DOHH2 (cell line): ENCODE data around the gene LRGUK.

Source experiments
- H3F3A ChIP-seq: fragments of 200-600 bp; sonication (generic), shearing (Covaris generic); 2 replicates; pipeline ENCODE4 v1.6.0; 2016; ENCODE audit warnings: antibody characterized with exemption, mild to moderate bottlenecking; ENCODE audit not compliant: control insufficient read depth, insufficient read depth
- H3K27ac ChIP-seq: fragments of 200-600 bp; sonication (generic); 2 replicates; pipeline ENCODE4 v1.5.1; 2014; ENCODE audit warnings: low read depth, mild to moderate bottlenecking, low read length, moderate library complexity
- H3K27me3 ChIP-seq: fragments of 200-600 bp; sonication (generic); 2 replicates; pipeline ENCODE4 v1.6.1; 2014; ENCODE audit warnings: mild to moderate bottlenecking, low read length, mixed read lengths; ENCODE audit not compliant: control insufficient read depth
- H3K36me3 ChIP-seq: fragments of 200-600 bp; sonication (generic); 2 replicates; pipeline ENCODE4 v1.6.1; 2014; ENCODE audit warnings: mild to moderate bottlenecking, low read length, moderate library complexity, mixed read lengths; ENCODE audit not compliant: control insufficient read depth
- H3K4me1 ChIP-seq: fragments of 200-600 bp; sonication (generic); 2 replicates; pipeline ENCODE4 v1.6.1; 2014; ENCODE audit warnings: mild to moderate bottlenecking, low read length, mixed read lengths; ENCODE audit not compliant: control insufficient read depth
- H3K4me2 ChIP-seq: fragments of 200-600 bp; sonication (generic); 2 replicates; pipeline ENCODE4 v1.6.0; 2014; ENCODE audit warnings: mild to moderate bottlenecking, low read length, moderate library complexity
- H3K4me3 ChIP-seq: fragments of 200-600 bp; sonication (generic); 2 replicates; pipeline ENCODE4 v1.5.1; 2014; ENCODE audit warnings: mild to moderate bottlenecking, low read length, mixed read lengths
- H3K79me2 ChIP-seq: fragments of 200-600 bp; sonication (generic); 2 replicates; pipeline ENCODE4 v1.6.1; 2014; ENCODE audit warnings: mild to moderate bottlenecking, low read length, mixed read lengths; ENCODE audit not compliant: control insufficient read depth
- H3K9me2 ChIP-seq: fragments of 200-600 bp; sonication (generic); replicated peaks from 2 replicates; pipeline ENCODE4 v1.6.1; 2014; ENCODE audit warnings: mild to moderate bottlenecking, low read length, mixed read lengths; ENCODE audit not compliant: control insufficient read depth
- H3K9me3 ChIP-seq: fragments of 200-600 bp; sonication (generic); 2 replicates; pipeline ENCODE4 v1.6.1; 2014; ENCODE audit warnings: antibody characterized with exemption, low read length, mixed read lengths; ENCODE audit not compliant: control insufficient read depth, insufficient read depth
- H4K20me1 ChIP-seq: fragments of 200-600 bp; sonication (generic); 2 replicates; pipeline ENCODE4 v1.6.0; 2014; ENCODE audit warnings: low read depth, mild to moderate bottlenecking, antibody characterized with exemption, low read length, moderate library complexity; ENCODE audit not compliant: control insufficient read depth, insufficient read depth
- EZH2phosphoT487 ChIP-seq: fragments of 200-600 bp; sonication (generic); IDR thresholded peaks from 2 replicates; pipeline ENCODE4 v1.6.1; 2017; ENCODE audit warnings: borderline replicate concordance, mild to moderate bottlenecking, antibody characterized with exemption, low read length, moderate library complexity, mixed read lengths
- TF ChIP-seq, protein P1 (sequence below): fragments of 200-600 bp; sonication (generic); IDR thresholded peaks from one replicate; pipeline ENCODE4 v1.5.1; 2014; ENCODE audit warnings: antibody characterized with exemption, mild to moderate bottlenecking, low read depth, low read length; ENCODE audit not compliant: poor library complexity, severe bottlenecking

The LRGUK gene

DNA sequence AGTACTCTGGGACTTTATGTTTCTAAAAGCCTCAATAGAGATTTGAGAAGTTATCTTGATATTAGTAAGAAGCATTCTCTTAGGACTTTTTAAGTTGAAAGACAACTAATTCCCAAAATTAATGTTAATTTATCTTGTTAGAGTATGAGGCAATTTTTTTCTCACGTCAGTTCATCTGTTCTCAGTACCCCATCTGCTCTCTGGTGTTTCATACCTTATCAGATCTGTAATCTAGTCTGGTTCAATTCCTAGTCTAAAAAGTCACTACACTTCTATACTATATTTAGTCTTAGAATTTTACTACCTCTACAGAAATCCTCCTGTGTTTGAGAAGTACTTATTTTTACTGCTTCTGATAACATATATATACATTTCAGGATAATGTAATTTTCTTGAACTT lies 66.1 kb downstream of the LRGUK start:
- Histone ChIP-seq H3K4me1 (no peaks in the 10 kb centered on the region), H4K20me1 (no peaks in the 10 kb centered on the region), H3K79me2 (no peaks in the 10 kb centered on the region)

DNA sequence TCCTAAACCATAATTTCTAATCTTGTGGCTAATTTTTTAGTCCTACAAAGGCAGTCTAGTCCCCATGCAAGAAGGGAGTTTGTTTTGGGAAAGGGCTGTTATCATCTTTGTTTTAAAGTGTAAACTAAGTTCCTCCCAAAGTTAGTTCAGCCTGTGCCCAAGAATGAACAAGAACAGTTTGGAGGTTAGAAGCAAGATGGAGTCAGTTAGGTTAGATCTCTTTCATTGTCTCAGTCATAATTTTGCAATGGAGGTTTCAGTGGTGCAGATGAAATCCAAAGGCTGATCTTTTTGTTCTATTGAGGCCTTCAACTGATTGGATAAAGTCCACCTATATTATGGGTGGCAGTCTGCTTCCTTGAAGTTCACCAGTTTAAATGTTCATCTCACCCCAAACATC lies 68.1 kb downstream of the LRGUK start:
- no peak overlapping the region for H3K27ac ChIP-seq
- H3K4me1 ChIP-seq = no peaks in the 10 kb centered on the region
- no peaks in the 10 kb centered on the region for H3K79me2 ChIP-seq
- no peaks in the 10 kb centered on the region for H3K9me2 ChIP-seq
- no peak for TF ChIP-seq EZH2phosphoT487
- TF ChIP-seq, protein P1, sequence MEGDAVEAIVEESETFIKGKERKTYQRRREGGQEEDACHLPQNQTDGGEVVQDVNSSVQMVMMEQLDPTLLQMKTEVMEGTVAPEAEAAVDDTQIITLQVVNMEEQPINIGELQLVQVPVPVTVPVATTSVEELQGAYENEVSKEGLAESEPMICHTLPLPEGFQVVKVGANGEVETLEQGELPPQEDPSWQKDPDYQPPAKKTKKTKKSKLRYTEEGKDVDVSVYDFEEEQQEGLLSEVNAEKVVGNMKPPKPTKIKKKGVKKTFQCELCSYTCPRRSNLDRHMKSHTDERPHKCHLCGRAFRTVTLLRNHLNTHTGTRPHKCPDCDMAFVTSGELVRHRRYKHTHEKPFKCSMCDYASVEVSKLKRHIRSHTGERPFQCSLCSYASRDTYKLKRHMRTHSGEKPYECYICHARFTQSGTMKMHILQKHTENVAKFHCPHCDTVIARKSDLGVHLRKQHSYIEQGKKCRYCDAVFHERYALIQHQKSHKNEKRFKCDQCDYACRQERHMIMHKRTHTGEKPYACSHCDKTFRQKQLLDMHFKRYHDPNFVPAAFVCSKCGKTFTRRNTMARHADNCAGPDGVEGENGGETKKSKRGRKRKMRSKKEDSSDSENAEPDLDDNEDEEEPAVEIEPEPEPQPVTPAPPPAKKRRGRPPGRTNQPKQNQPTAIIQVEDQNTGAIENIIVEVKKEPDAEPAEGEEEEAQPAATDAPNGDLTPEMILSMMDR = no peak
- no peaks in the 10 kb centered on the region for H3K9me3 ChIP-seq
- H3K4me2 ChIP-seq = no peak overlapping the region
- no peaks in the 10 kb centered on the region for H3K36me3 ChIP-seq
- H3K4me3 ChIP-seq = no peak overlapping the region
- H4K20me1 ChIP-seq = no peaks in the 10 kb centered on the region
- no peaks in the 10 kb centered on the region for H3F3A ChIP-seq
- H3K27me3 ChIP-seq = no peaks in the 10 kb centered on the region

More for the DNA sequence above, 66.1 kb downstream of the LRGUK start:
- Histone ChIP-seq H3K4me2 (no peak overlapping the region), H3K9me2 (no peaks in the 10 kb centered on the region), H3K9me3 (no peaks in the 10 kb centered on the region), H3F3A (no peaks in the 10 kb centered on the region), H3K27me3 (0 out of 2 replicates have a peak, but pooled peaks cover 4% of the 10 kb centered on the region), H3K4me3 (no peak overlapping the region), H3K27ac (no peak overlapping the region), H3K36me3 (no peaks in the 10 kb centered on the region)
- TF ChIP-seq EZH2phosphoT487 = no peak
- TF ChIP-seq, protein P1 = no peak

DNA sequence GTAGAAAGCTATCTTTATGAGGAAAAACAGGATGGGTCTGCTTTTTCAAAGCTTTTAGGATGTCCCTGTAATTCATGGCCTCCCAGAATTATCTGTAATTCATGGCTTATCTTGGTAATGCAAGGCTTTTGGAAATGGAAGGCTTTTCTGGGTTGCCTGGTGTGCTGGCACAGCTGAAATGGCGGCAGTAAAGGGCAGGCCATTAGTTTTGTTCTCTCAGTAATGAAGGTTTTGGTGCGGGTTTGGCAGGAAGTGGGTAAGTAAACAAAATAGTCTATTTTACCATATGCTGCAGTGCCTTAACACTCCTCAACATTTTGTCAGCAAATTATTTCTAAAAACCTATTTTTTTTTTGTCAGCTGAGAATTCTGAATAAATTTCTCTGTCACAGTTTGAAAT lies 69.3 kb downstream of the LRGUK start:
- no peak overlapping the region for H3K27ac ChIP-seq
- no peaks in the 10 kb centered on the region for H3K27me3 ChIP-seq
- H3K79me2 ChIP-seq = no peaks in the 10 kb centered on the region
- TF ChIP-seq, protein P1 = no peak
- no peak for TF ChIP-seq EZH2phosphoT487
- no peaks in the 10 kb centered on the region for H3K36me3 ChIP-seq
- H3K9me2 ChIP-seq = no peaks in the 10 kb centered on the region
- no peaks in the 10 kb centered on the region for H3K4me1 ChIP-seq
- no peaks in the 10 kb centered on the region for H3K9me3 ChIP-seq
- no peak overlapping the region for H3K4me2 ChIP-seq
- no peaks in the 10 kb centered on the region for H3F3A ChIP-seq
- no peak overlapping the region for H3K4me3 ChIP-seq
- no peaks in the 10 kb centered on the region for H4K20me1 ChIP-seq

DNA sequence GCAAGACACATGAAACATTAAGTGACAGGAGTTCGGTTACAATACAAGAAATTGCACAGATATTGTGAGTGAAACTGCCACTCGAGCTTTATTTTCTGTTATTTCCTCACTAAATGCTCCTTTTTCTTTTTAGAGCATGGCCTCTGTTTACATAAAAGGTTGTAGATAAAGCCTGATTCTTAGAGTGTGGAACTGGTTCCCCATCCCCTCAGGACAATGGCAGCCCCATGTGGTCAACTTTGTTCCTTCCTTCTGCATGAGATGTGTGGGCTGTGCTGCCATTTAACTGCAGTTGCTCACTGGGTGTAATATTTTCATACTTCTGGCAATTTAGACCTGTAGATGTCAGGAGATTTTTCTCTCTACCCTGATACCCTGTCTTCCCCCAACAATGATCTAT lies 70.2 kb downstream of the LRGUK start:
- TF ChIP-seq, protein P1 = no peak
- no peak for TF ChIP-seq EZH2phosphoT487
- Histone ChIP-seq H3K27me3 (no peaks in the 10 kb centered on the region), H3K4me2 (no peak overlapping the region), H3K9me3 (no peaks in the 10 kb centered on the region), H3K4me3 (no peak overlapping the region), H3K36me3 (no peaks in the 10 kb centered on the region), H3F3A (no peaks in the 10 kb centered on the region), H4K20me1 (no peaks in the 10 kb centered on the region), H3K9me2 (no peaks in the 10 kb centered on the region), H3K4me1 (no peaks in the 10 kb centered on the region), H3K27ac (no peak overlapping the region), H3K79me2 (no peaks in the 10 kb centered on the region)
